ENCODE data around the gene CCL20. TPM values are rescaled to one million over a fixed set of nuclear protein-coding genes. Genes with fewer than 3 reads are reported as not detected.

Gene CCL20
- total and polyA plus RNA-seq, 2 of the 13 experiments (the other 11 are each of a cell fraction or from before 2014, with no cell fraction given), result 223 to 903 TPM

- TF ChIP-seq NPAS2 (CRISPR knock-in tag; IDR thresholded peaks at IDR 0.05; ENCODE audit: borderline replicate concordance) (no peak), CREM (IDR thresholded peaks at IDR 0.05) (no peak), CREM (CRISPR knock-in tag; IDR thresholded peaks at IDR 0.05) (no peak), EED (CRISPR knock-in tag; IDR thresholded peaks at IDR 0.05) (no peak), ZNF713 (CRISPR knock-in tag; IDR thresholded peaks at IDR 0.05) (no peak), HNF1A (IDR thresholded peaks at IDR 0.05; ENCODE audit: low read depth) (no peak), HNF1A (CRISPR knock-in tag; IDR thresholded peaks at IDR 0.05; ENCODE audit: borderline replicate concordance) (peak; percentile 36; the same call in 1 of the 2 replicates), ZMYM2 (CRISPR knock-in tag; IDR thresholded peaks at IDR 0.05) (no peak), ZNF446 (CRISPR knock-in tag; IDR thresholded peaks at IDR 0.05) (no peak), ZNF841 (CRISPR knock-in tag; IDR thresholded peaks at IDR 0.05; ENCODE audit: borderline replicate concordance) (no peak), KDM3A (CRISPR knock-in tag; IDR thresholded peaks at IDR 0.05; ENCODE audit: low read depth) (peak; percentile 86), ATRX (CRISPR knock-in tag; IDR thresholded peaks at IDR 0.05; ENCODE audit: borderline replicate concordance) (no peak), JUN (CRISPR knock-in tag; IDR thresholded peaks at IDR 0.05) (no peak), ZNF30 (CRISPR knock-in tag; IDR thresholded peaks at IDR 0.05) (no peak), CHCHD3 (CRISPR knock-in tag; IDR thresholded peaks at IDR 0.05) (no peak), ZNF776 (CRISPR knock-in tag; IDR thresholded peaks at IDR 0.05) (no peak)
- TF ChIP-seq, protein P1, sequence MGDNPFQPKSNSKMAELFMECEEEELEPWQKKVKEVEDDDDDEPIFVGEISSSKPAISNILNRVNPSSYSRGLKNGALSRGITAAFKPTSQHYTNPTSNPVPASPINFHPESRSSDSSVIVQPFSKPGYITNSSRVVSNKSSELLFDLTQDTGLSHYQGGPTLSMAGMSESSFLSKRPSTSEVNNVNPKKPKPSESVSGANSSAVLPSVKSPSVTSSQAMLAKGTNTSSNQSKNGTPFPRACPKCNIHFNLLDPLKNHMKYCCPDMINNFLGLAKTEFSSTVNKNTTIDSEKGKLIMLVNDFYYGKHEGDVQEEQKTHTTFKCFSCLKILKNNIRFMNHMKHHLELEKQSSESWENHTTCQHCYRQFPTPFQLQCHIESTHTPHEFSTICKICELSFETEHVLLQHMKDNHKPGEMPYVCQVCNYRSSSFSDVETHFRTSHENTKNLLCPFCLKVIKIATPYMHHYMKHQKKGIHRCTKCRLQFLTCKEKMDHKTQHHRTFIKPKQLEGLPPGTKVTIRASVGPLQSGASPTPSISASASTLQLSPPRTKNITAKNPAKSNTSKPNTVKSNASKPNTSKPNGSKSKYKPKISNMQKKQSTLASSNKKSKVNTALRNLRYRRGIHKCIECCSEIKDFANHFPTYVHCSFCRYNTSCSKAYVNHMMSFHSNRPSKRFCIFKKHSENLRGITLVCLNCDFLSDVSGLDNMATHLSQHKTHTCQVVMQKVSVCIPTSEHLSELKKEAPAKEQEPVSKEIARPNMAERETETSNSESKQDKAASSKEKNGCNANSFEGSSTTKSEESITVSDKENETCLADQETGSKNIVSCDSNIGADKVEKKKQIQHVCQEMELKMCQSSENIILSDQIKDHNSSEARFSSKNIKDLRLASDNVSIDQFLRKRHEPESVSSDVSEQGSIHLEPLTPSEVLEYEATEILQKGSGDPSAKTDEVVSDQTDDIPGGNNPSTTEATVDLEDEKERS (CRISPR knock-in tag; IDR thresholded peaks at IDR 0.05), result no peak
- TF ChIP-seq, protein P2, sequence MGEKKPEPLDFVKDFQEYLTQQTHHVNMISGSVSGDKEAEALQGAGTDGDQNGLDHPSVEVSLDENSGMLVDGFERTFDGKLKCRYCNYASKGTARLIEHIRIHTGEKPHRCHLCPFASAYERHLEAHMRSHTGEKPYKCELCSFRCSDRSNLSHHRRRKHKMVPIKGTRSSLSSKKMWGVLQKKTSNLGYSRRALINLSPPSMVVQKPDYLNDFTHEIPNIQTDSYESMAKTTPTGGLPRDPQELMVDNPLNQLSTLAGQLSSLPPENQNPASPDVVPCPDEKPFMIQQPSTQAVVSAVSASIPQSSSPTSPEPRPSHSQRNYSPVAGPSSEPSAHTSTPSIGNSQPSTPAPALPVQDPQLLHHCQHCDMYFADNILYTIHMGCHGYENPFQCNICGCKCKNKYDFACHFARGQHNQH (CRISPR knock-in tag; IDR thresholded peaks at IDR 0.05), result peak; percentile 55; the same call in 1 of the 2 replicates
- TF ChIP-seq, protein P3, sequence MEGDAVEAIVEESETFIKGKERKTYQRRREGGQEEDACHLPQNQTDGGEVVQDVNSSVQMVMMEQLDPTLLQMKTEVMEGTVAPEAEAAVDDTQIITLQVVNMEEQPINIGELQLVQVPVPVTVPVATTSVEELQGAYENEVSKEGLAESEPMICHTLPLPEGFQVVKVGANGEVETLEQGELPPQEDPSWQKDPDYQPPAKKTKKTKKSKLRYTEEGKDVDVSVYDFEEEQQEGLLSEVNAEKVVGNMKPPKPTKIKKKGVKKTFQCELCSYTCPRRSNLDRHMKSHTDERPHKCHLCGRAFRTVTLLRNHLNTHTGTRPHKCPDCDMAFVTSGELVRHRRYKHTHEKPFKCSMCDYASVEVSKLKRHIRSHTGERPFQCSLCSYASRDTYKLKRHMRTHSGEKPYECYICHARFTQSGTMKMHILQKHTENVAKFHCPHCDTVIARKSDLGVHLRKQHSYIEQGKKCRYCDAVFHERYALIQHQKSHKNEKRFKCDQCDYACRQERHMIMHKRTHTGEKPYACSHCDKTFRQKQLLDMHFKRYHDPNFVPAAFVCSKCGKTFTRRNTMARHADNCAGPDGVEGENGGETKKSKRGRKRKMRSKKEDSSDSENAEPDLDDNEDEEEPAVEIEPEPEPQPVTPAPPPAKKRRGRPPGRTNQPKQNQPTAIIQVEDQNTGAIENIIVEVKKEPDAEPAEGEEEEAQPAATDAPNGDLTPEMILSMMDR (CRISPR knock-in tag; IDR thresholded peaks at IDR 0.05), result peak; percentile 99
- TF ChIP-seq, protein P4, sequence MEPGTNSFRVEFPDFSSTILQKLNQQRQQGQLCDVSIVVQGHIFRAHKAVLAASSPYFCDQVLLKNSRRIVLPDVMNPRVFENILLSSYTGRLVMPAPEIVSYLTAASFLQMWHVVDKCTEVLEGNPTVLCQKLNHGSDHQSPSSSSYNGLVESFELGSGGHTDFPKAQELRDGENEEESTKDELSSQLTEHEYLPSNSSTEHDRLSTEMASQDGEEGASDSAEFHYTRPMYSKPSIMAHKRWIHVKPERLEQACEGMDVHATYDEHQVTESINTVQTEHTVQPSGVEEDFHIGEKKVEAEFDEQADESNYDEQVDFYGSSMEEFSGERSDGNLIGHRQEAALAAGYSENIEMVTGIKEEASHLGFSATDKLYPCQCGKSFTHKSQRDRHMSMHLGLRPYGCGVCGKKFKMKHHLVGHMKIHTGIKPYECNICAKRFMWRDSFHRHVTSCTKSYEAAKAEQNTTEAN (CRISPR knock-in tag; conservative IDR thresholded peaks at IDR 0.05), result no peak
These were observed 47.2 kb upstream of the CCL20 start (continued) for GRCh38 chr2:227766373-227766883.
